HG03565 (cell line): ENCODE measurements around the gene CAMK2B.

Source experiments
- ATAC-seq: cut with Tn5 transposase; IDR thresholded peaks from one replicate; pipeline ENCODE4 v1.9.1; 2021; ENCODE audit warnings: mild to moderate bottlenecking, moderate library complexity; ENCODE audit not compliant: unreplicated experiment

The CAMK2B gene

GRCh38 chr7:44275957-44276570 is 49.3 kb downstream of the CAMK2B start:
- ATAC-seq, result no peak

GRCh38 chr7:44275146-44275545 is 50.2 kb downstream of the CAMK2B start:
- no peak for ATAC-seq

GRCh38 chr7:44274623-44274975 is 50.8 kb downstream of the CAMK2B start:
- ATAC-seq, result no peak

- no peak for ATAC-seq
Observed at GRCh38 chr7:44273681-44274622, 51.4 kb downstream of the CAMK2B start.

GRCh38 chr7:44272981-44273380 is 52.4 kb downstream of the CAMK2B start:
- no peak for ATAC-seq

- no peak for ATAC-seq
Observed at GRCh38 chr7:44272456-44272855, 52.9 kb downstream of the CAMK2B start.

GRCh38 chr7:44269943-44270493 is 55.4 kb downstream of the CAMK2B start:
- ATAC-seq, result no peak

- ATAC-seq, result no peak
Observed at GRCh38 chr7:44269417-44269816, 56.0 kb downstream of the CAMK2B start.

- ATAC-seq, result no peak
Observed at GRCh38 chr7:44268671-44269070, 56.7 kb downstream of the CAMK2B start.

GRCh38 chr7:44267719-44268421 is 57.5 kb downstream of the CAMK2B start:
- ATAC-seq, result no peak

GRCh38 chr7:44267178-44267577 is 58.2 kb downstream of the CAMK2B start:
- ATAC-seq, result no peak

- ATAC-seq, result no peak
Observed at GRCh38 chr7:44266526-44266925, 58.9 kb downstream of the CAMK2B start.

- no peak for ATAC-seq
Observed at GRCh38 chr7:44265728-44266127, 59.7 kb downstream of the CAMK2B start.

GRCh38 chr7:44264221-44264931 is 61.0 kb downstream of the CAMK2B start:
- no peak for ATAC-seq

- no peak for ATAC-seq
Observed at GRCh38 chr7:44263326-44264082, 61.9 kb downstream of the CAMK2B start.

- no peak for ATAC-seq
Observed at GRCh38 chr7:44262031-44262430, 63.4 kb downstream of the CAMK2B start.

GRCh38 chr7:44261240-44261639 is 64.2 kb downstream of the CAMK2B start:
- no peak for ATAC-seq

- no peak for ATAC-seq
Observed at GRCh38 chr7:44259547-44260457, 65.6 kb downstream of the CAMK2B start.
